Measurements from ENCODE around the gene CAST.
A peak's percentile ranks its signal among the peaks of the same experiment; 100 is the strongest.
"Not testable (repeated sequence)": the region's sequence is repeated elsewhere in the genome, so short reads cannot be mapped to it uniquely, and the experiment has no call there.

The CAST gene

DNA sequence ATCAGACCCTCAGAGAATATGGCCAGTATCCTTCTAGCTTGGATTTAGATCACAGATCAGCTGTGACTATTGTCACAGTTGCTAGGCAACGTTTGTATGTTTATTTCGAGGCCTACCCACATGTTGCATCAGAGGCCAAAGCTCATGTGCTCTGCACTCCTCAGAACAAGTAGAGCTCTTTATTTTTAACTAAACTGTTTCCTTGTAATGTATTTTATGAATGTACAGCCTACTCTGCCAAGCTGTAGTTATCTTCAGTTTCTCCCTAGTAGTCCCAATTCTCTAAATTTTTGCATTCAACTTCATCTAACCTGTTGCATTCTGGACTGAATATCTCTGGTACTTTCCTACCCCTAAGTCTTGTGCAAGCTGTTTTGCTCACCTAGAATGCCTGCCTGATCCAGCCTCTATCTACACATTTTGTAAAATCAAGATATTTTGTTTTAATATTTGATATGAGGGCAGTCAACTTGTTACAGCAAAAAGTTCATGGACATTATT is 52.8 kb downstream of the CAST start:
- DNase-seq (ENCODE audit: low read depth), result peak; percentile 3

DNA sequence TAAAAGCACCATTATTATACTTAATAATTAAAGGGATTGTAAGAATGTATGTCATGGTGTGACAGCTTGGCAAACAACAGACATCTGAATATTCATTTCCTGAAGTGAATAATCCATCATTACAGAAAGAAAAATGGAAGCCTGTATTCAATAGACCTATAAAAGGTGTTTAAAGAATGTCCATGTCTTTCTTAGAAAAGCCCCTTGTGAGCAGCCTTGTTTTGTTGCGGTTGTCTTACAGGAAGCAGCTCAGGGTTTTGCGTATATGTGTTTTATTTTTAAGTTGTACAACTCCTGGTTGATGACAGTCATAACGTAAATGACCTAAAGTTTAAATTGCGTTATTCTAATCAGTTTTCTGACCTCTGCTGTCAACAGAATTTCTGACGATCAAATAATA is 53.8 kb downstream of the CAST start:
- no peak for DNase-seq (ENCODE audit: low read depth)

DNA sequence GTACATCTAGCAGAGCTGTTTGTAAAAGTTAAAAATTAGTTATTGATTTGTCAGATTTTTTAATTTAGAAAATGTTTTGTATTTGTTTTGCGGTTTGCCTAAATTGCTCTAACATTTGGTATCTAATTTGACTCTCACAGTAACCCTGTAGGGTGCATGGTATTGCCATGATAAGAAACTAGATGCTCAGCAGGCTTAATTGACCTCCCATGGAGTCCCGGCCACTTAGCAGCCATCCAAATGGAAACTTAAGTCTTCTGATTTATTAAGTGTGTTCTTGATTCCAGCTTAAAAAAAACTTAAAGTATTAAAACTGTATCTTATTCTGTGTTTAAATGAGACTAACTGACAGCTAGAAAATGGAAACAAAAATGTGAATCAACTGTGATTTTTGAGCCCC is 54.5 kb downstream of the CAST start:
- DNase-seq (ENCODE audit: low read depth), result no peak

DNA sequence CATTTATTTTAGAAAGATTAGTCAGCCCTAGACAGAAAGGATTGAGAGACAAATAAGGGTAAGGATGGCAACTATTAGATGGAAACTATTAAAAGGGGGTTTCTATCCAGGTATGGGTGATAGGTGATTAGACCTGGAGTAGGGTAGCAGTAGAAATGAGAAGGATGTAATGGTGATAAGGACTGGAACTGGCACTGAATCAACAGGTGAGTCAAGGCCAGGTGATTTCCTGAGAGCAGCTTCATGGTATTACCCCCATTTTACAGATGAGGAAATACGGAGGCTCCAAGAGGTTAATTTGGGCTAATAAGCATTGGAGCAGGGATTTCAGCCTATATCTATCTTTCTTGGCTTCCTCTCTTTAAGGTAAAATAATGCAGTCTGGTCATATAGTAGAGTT is 55.7 kb downstream of the CAST start:
- no peak for DNase-seq (ENCODE audit: low read depth)

DNA sequence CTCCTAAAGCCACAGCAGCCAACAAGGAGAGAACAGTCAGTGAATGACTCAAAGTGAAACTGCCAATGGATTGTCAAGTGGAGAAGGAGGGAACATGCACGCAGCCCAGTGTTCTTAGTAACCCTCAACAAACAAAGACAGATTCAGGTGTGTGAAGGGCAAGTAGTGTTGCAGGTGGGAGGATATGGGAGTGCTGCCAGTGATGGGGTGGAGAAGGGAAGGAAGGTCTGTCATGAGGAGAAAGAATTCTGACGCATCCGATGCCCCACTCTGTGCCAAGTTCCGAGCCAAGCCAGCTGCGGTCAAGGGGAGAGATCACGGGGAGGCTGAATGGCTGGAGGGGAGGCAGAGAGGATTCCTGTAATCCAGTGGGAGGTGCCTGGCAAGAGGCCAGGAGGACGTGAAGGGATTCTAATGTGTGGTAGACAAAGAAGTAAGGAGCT is 56.5 kb downstream of the CAST start:
- no peak for DNase-seq (ENCODE audit: low read depth)

DNA sequence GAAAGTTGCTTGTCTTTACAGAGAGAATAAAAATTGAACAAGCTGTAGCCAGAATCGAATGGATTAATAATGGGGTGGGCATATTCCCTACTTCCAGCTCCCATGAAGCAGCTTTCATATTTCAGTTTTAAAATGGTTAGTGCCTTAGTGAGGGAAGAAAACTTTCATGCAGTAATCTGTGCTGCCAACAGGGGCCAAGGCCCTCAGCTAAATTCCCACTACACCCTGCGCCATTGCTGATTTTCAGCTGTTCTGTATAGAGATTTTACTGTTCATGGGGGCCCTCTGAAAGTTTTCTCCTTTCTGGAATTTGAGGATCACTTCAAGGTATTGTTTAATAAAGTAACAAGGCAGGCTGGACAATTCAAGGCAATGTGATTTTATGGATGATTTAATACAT is 58.2 kb downstream of the CAST start:
- DNase-seq (ENCODE audit: low read depth), result no peak

DNA sequence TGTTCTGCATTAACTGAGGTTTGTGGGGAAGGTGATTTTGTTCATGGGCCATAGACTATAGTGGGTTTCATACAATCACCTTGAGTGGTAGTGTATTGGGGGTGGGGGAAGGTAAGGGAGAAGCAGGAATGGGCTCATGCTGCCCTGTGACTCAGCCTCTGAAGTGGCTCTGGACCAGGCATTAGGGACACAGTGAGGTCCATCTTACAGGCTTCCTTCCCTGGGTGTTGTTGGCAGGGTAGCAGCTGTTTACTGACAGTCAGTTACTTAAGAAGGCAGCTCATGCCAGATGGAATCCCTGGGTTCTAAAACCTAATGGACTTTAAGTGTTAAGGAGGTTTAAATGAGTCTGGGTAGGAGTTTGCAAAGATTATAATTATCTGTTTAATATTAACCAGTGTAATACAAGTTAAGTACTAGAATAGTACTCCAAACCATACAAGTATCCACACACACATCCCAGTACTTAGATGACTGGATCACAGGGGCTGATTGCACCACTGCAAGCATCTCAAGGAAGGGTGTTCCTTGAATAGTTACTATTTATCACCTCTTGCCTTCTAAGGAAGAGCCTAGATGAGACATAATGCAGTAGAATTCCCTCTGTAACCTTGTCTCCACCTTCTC is 59.3 kb downstream of the CAST start:
- DNase-seq (ENCODE audit: low read depth), result no peak

DNA sequence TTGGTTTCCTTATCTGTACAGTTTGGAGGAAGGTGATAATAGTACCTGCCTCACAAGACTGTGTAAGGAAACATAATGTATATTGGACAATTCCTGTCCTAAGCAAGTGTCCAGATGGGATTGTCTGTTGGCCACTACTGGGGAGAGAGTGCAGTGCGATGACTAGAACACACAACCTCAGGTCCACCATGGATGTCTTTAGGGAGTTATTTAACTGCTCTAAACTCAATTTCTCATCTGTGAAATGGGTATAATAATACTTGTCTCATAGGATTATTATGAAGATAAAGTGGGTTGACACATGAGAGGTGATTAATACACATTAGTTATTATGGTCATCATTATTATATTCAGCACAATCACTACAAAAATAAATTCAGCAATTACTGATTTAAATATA is 63.1 kb downstream of the CAST start:
- no peak for DNase-seq (ENCODE audit: low read depth)

DNA sequence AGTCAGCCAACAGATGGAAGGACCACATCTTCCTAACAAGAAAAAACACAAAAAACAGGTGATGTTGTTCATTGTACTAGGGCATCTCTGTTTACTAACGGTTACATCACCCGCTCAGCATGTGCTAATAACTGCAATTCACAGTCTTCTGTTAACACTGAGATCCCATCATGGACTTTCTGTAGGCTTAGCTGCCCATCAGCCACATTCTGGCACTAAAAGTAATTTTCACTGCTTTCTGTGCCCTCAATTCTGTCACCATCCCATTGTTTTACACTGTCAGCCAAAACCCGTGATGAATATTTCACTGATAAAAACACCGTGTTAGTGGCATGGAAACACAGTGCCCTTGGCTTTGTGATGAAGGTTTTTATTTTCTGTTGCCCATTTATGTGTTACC is 64.6 kb downstream of the CAST start:
- no peak for DNase-seq (ENCODE audit: low read depth)

DNA sequence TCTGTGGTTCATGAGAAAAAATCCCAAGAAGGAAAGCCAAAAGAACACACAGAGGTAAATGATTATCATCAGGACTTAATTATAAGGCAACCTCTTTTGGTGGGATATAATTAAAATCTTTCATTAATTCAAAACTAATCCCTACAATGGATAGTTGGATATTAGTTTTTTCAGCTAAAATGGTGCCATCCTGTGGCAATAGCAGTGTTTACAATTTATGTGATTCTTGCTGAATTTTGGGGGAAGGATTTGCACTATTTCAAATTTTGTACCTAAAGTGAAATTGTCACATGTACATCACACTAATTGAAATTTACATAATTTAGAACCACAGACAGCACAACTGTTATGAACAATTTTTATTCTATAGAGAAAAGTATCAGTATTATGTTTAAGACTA is 67.0 kb downstream of the CAST start:
- DNase-seq (ENCODE audit: low read depth), result no peak

DNA sequence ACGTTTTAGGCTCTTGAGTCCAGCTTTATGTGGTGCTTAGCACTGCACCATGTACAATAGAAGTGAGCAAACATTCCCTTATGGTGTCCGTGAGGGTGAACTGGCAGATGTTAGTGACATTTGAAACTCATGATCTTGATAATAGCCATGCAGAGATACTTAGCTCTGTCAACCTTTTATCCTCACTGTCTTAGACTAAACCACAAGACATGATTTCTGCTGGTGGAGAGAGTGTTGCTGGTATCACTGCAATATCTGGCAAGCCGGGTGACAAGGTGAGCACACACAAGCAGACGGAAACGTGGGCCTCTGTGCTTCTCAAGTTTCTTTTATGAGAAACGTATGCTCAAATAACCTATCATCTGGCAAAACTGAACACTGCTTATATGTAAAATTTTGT is 68.4 kb downstream of the CAST start:
- no peak for DNase-seq (ENCODE audit: low read depth)

DNA sequence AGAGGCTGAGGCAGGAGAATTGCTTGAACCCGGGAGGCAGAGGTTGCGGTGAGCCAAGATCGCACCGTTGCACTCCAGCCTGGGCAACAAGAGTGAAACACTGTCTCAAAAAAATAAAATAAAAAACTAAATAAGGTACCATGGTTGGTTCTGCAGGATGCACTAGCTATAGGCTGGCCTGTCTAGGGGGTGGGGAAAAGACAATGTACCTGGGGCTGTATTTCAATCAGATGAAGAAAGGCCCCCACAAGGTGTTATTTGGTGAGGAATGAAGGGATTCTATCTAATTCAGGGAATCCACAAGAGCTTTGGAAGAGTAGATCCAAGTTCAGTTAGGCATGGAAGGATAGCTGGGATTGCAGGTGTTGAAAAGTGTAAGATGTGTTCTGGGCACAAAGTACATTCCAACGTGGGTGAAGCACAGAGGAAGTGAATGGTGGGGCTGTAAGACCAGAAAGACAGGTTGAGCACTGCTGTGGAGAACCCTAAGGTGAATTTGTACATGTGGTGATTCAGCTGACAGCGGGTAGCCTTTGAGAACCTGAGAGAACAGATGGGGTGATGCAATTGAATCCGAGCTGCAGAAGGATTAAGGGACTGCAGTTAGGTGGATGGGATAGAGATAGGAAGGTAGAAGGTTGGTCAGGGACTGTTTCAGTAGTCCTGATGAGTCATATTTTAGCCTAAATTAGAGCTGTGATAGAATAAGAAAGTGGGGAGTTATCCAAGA is 71.8 kb downstream of the CAST start:
- no peak for DNase-seq (ENCODE audit: low read depth)

DNA sequence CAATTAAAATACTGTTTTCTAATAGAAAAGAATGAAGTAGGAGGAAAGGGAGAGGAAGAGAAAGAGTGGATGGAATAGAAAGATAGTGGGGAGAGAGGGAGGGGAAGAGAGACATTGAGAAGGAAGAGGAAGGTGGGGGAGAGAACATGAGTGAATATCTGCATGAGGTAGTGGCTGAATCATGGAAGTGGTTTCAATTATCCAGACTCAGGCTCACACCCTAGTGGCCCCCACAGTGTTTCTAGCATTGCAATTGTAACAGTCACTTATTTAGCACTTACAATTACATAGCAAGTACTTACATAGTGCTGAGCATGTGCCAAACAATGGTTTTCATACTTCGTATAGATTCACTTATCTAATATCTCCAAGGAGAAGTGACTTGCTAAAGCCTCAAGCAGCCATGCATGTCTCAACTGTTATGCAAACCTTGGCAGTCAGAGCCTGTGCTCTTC is 72.7 kb downstream of the CAST start:
- no peak for DNase-seq (ENCODE audit: low read depth)

DNA sequence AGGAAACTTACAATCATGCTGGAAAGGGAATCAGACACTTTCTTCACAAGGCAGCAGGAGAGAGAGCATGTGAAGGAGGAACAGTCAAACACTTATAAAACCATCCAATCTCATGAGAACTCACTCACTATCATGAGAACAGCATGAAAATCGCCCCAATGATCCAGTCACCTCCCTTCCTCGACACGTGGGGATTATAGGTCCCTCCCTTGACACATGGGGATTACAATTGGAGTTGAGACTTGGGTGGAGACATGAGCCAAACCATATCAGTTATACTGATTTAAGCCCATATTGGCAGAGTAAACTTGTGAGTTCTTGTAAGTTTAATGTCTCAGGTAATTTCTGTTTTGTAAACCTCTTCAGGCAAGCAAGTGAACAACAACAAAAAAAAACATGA is 74.8 kb downstream of the CAST start:
- no peak for DNase-seq (ENCODE audit: low read depth)

DNA sequence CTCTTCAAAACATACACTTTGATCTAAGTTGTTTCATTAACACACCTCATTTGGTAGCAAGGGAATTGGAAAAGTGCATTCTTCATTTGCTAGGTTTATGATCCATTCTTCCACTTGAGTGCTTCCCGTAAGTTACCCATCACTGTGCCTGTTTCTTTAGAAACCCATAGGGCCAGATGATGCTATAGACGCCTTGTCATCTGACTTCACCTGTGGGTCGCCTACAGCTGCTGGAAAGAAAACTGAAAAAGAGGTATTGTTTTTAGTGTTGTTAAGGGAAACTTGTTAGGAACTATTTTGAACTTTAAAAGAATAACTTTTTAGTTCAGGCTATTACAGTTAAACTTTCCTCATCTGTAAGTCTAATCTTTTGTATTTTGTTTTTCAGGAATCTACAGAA is 78.9 kb downstream of the CAST start:
- DNase-seq (ENCODE audit: low read depth), result no peak

DNA sequence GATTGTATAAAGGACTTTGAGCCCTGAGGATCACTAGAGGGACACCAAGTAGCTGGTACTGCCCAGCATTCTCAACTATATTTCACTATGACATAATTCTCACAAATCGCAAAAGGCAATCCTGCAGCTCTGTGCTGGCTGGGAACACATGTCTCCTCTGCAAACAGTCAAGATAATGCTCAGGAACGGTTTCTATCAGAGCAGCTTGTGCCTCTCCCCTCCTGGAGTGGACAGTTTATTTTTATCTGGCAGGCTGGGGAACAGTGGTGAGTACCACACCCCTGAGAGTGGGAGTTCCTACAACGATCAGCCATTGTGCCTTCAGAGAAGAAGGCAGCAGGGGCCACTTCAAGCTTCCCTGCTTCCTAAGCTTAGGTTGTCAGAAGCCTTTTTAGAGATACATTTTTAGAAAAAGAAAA is 79.7 kb downstream of the CAST start:
- no peak for DNase-seq (ENCODE audit: low read depth)

DNA sequence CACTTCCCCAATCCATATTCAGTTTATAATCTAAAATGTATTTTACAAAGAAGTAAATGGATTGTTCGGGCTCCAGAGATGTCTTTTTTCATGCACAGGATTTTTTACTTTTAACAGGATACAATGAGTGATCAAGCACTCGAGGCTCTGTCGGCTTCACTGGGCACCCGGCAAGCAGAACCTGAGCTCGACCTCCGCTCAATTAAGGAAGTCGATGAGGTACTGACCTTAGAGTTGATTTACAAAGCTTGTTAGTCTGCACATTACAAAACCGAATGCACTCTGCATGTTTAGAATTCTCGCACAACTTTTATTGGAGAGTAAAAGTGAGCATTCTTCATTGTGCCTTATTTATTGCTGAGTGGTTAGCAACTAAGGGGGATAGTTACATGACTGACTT is 80.4 kb downstream of the CAST start:
- DNase-seq (ENCODE audit: low read depth), result no peak

DNA sequence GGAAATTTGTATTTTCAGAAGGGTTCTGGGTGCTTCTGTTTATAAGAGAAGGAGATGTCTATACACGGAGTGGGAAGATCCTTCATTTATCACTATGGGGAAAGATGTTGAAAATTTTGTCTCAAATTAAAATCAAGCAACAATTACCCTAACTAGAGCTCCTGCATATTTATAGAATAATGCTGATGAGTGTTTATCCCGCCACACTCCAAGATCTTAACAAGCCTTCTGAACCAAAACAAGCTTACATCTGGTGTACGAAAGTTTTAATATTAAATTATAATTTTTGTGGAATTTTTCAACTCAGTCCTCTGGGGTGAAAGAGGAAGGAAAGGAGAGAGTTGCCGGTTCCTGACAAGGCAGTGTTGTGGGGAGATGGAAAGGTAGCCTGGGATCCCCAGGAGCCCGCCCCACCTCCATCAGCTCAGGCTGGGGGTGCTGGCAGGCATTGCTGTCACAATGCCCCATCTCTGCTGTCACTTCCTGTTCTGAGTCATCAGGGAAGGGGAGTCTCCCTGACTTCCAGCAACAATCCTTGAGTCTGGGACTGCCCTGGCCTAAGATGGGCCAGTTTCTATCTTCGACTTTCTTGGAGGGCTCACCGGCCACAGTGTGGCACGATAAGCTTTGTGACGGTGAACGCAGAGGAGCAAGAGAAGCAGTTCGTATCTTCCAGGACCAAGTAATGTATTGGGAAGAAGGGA is 81.0 kb downstream of the CAST start:
- DNase-seq (ENCODE audit: low read depth), result no peak

DNA sequence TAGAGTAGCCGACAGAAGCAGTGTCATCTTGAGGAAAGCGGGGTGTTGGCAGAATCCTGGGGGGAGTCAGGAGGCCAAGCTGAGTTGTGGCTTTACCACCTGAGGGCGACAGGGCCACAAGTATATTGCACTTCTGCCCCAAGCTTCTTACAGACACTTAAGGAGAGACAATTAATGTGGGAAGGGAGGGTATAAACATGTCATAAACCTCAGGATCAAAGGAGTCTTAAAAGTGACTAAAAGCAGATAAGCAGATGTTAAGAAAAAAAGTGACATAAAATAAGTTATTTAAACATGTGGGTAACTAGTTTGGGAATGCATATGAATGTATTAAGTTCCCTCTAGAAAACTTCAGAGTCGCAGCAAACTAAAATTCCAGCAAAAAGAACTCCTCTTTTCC is 81.6 kb downstream of the CAST start:
- no peak for DNase-seq (ENCODE audit: low read depth)

DNA sequence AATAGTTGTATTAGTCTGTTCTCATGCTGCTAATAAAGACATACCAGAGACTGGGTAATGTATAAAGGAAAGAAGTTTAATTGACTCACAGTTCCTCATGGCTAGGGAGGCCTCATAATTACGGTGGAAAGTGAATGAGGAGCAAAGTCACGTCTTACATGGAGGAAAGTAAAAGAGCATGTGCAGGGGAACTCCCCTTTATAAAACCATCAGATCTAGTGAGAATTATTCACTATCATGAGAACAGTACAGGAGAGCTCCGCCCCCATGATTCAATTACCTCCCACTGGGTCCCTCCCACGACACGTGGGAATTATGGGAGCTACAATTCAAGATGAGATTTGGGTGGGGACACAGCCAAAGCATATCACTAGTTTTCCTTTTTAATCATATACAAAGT is 82.0 kb downstream of the CAST start:
- not testable (repeated sequence) for DNase-seq (ENCODE audit: low read depth)

DNA sequence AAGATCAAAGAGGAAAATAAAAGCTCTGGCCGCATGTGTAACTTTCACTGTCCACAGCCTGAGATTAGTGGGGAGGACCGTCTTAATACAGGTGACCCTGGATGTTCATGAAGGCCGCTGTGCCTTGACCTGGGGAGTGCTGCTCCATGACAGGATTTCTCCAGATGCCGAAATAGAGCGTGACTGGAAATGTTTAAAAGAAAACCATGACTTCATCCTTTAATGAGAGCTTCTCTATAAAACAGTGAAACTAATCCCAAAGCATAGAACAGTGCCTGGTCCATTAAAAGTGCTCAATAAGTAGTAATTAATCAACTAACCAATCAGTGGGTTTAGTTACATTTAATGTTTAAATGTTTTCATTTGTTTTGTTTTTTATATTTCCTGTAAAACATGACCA is 82.8 kb downstream of the CAST start:
- no peak for DNase-seq (ENCODE audit: low read depth)

DNA sequence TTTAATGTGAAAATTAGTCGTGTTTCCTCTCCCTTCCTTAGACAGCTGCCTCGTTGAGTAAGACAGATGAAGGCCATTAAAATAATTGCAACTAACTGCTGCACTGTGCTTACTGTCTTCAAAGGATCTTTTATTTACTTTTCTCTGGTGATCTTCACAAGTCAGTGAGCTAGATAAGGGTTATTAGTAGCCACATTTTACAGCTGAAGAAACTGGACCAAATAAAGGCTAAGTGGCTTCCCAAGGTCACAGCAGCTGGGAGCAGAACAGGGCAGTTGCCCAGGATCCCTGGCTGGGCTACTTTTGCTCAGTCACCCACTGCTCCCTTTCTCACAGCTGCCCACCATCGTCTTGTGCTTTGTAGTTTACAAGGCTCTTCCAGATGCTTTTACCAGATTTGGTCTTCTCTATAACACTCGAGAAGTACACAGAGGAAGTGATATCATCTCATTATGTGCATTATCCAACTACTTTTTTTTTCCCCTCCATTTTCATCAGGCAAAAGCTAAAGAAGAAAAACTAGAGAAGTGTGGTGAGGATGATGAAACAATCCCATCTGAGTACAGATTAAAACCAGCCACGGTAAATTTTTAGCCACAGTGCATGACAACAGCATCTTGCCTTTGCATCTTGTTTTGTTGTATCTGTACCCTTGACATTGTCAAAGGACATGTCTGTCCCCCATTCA is 83.8 kb downstream of the CAST start:
- DNase-seq (ENCODE audit: low read depth), result no peak

DNA sequence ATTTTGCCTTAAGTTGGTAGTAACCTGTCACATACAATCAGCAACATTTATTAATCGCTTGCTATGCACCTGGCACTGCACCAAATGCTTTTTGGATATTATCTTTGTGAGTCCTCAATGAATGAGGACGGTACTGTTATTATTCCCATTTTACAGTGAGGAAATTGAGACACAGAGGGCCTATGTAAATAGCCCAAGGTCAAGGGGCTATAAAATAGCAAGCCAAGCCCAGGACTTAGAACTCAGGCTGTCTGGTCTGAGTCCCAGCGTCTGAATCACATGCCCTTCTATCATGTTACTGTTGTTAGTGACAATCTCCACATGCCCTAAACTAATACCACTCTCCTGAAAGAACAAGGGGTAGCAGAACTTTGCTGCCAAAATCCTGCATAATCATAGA is 85.5 kb downstream of the CAST start:
- no peak for DNase-seq (ENCODE audit: low read depth)

Measured in activated T-helper 9 cell treated with anti-CD3 and anti-CD28 coated beads, Interleukin-2, amount 50 U/mL, for 16 hours (primary cell).